Kidney (tissue), 14 donors: ENCODE results near the gene RHOC. TPM values are rescaled to one million over a fixed set of nuclear protein-coding genes. Genes with fewer than 3 reads are reported as not detected.

ENCODE experiments used
- DNase-seq, 5 donors: peaks; one replicate each; pipeline ENCODE4 v3.0.0-alpha.2; 2013 to 2020
- FAIRE-seq: peaks from 2 replicates; lab custom pipeline; 2012; peaks lifted over from hg19 to GRCh38; lab: Jason Lieb, UNC
- H3K27ac ChIP-seq, 2 donors: one replicate each; pipeline ENCODE4 v1.7.0; 2013; ENCODE audit warnings: low read depth in 2 of 2, low read length in 2 of 2, inconsistent platforms in 1 of 2
- H3K27me3 ChIP-seq: one replicate; pipeline ENCODE4 v1.7.1; 2013; ENCODE audit warnings: low read length, inconsistent platforms; ENCODE audit not compliant: control insufficient read depth, insufficient read depth
- H3K36me3 ChIP-seq, 3 donors: one replicate each; pipeline versions ENCODE4 v1.7.0 to v1.7.1; 2013; ENCODE audit warnings: low read length in 3 of 3, control low read depth in 1 of 3, inconsistent platforms in 1 of 3; ENCODE audit not compliant: insufficient read depth in 3 of 3, control insufficient read depth in 2 of 3
- H3K4me1 ChIP-seq, 3 donors: one replicate each; pipeline versions ENCODE4 v1.7.0 to v1.7.1; 2013; ENCODE audit warnings: low read length in 3 of 3, inconsistent platforms in 1 of 3, low read depth in 1 of 3; ENCODE audit not compliant: control insufficient read depth in 2 of 3, insufficient read depth in 2 of 3
- H3K4me3 ChIP-seq, 3 donors: one replicate each; pipeline versions ENCODE4 v1.7.0 to v1.8.1; 2013; ENCODE audit warnings: low read length in 3 of 3, control low read depth in 1 of 3, inconsistent platforms in 1 of 3
- H3K9ac ChIP-seq, 3 donors: one replicate each; pipeline versions ENCODE4 v1.7.0 to v1.7.1; 2013; ENCODE audit warnings: low read length in 3 of 3, control low read depth in 1 of 3, inconsistent platforms in 1 of 3
- H3K9me3 ChIP-seq, 3 donors: one replicate each; pipeline versions ENCODE4 v1.7.0 to v1.7.1; 2013; ENCODE audit warnings: low read length in 3 of 3, control low read depth in 1 of 3, inconsistent platforms in 1 of 3; ENCODE audit not compliant: control insufficient read depth in 2 of 3, insufficient read depth in 1 of 3
- intact Hi-C: fragments of 100-400 bp; cut with DNase I; formaldehyde crosslinking; loops from one replicate; pipeline ENCODE4 v1.11.1; 2022
- polyA plus RNA-seq: library from polyadenylated mRNA; stranded (reverse); fragments of 350-450 nt; fragmentation: Illumina TruSeq; extraction: RNeasy Lipid Tissue Mini Kit (QIAGEN cat#74804); gene quantifications from one replicate; pipeline ENCODE4 v1.2.3, GENCODE V29; 2014; ENCODE audit warnings: low read depth, low replicate concordance; ENCODE audit not compliant: insufficient read depth
- total RNA-seq: library from RNA; stranded (reverse); fragmentation: NEBNext Ultra II Directional; extraction: Animal tissue kit (Norgen Biotek cat#: 25700); gene quantifications from one replicate; pipeline ENCODE4 v1.2.1, GENCODE V29; 2021
- TF ChIP-seq, protein P1 (sequence below): IDR thresholded peaks from 3 replicates; pipeline ENCODE4 v1.5.1; 2012; ENCODE audit warnings: mild to moderate bottlenecking, moderate library complexity, borderline replicate concordance; ENCODE audit not compliant: insufficient read depth; ENCODE audit errors: extremely low read depth
- donor health status: control.
- donor health status: control.
- donor health status: control.
- donor health status: control.
- donor health status: control.
- donor health status: DM: yes; HTN: yes; CAD: no.
- donor health status: Normal renal cell carcinoma (clear cell type).

Gene RHOC
- total and polyA plus RNA-seq, 2 donors from 2014 or later: 270 to 501 TPM

- intact Hi-C loops: loop anchor here (5.0 kb wide), 1 partner anchor 91 kb away; no protein-coding TSS in a partner anchor
- FAIRE-seq (no peak), DNase-seq (peak; percentile 90 to 96 (median 94))
- Histone ChIP-seq H3K4me3 (peak overlapping the region; percentile 65 to 76 (median 67)), H3K36me3 (no peaks in the 10 kb centered on the region), H3K9ac (peak overlapping the region; percentile 10 to 50 (median 38)), H3K9me3 (no peaks in the 10 kb centered on the region), H3K4me1 (peaks cover 0 to 22% (median 12%) of the 10 kb centered on the region in 3 donors), H3K27ac (no peak overlapping the region), H3K27me3 (peaks cover 2% of the 10 kb centered on the region)
- TF ChIP-seq, protein P1, sequence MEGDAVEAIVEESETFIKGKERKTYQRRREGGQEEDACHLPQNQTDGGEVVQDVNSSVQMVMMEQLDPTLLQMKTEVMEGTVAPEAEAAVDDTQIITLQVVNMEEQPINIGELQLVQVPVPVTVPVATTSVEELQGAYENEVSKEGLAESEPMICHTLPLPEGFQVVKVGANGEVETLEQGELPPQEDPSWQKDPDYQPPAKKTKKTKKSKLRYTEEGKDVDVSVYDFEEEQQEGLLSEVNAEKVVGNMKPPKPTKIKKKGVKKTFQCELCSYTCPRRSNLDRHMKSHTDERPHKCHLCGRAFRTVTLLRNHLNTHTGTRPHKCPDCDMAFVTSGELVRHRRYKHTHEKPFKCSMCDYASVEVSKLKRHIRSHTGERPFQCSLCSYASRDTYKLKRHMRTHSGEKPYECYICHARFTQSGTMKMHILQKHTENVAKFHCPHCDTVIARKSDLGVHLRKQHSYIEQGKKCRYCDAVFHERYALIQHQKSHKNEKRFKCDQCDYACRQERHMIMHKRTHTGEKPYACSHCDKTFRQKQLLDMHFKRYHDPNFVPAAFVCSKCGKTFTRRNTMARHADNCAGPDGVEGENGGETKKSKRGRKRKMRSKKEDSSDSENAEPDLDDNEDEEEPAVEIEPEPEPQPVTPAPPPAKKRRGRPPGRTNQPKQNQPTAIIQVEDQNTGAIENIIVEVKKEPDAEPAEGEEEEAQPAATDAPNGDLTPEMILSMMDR: peak; percentile 98
Measured at GRCh38 chr1:112716133-112716720, 9.3 kb upstream of the RHOC start.

DNA sequence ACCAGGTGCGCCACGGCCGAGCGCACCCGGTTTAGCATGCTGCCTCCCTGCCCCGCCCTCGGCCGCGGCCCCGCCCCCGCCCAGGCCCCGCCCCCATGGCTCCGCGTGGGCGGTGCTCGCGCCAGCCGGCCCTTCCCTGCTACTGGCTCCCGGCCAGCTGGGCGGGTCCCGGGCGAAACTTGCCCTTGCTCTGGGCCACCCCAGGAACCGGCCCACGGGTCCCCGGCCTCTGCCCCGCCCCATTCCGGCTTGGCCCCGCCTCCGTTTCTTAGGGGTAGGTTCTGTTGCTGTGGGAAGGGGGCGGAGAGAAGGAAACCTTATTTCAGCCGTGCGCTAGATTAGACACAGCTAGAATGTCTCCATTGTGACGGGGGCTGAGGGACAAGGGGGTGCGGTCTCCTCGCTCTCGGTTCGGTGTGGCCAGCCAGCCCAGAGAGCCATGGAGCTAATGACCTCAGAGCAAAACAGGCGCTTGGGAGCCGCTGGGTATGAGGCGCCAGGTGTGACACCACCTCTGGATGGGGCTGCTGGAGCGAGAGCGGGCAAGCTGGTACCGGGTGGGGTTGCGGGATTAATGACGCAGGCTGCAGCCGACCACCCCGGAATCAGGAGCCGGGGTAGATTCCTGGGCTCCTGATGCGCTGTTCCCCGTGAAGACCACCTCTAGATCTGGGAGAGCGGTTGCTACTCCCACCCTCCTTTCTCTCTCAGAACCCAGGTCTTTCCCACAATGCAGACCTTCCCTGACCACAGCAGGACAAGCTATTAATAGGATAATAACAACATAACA lies 8.5 kb upstream of the RHOC start, which contains the start of gene PPM1J:
PPM1J (minus strand) TSS at position 69 of the 790 bp plus-strand sequence; CDS start at position 38, 31 bp downstream.
- intact Hi-C loops: loop anchor here (5.0 kb wide), 1 partner anchor 92 kb away; no protein-coding TSS in a partner anchor
- H3K9me3 ChIP-seq: no peaks in the 10 kb centered on the region
- peaks cover 0 to 22% (median 12%) of the 10 kb centered on the region in 3 donors for H3K4me1 ChIP-seq
- H3K36me3 ChIP-seq: no peaks in the 10 kb centered on the region
- peaks cover 2% of the 10 kb centered on the region for H3K27me3 ChIP-seq
- TF ChIP-seq, protein P1: no peak
- peak; percentile 6 for FAIRE-seq
- H3K4me3 ChIP-seq: peak within 1 kb of the TSS; percentile 65 to 76 (median 67)
- DNase-seq: peak; percentile 95 to 100 (median 97)
- peak within 1 kb of the TSS; percentile 38 to 51 (median 50) for H3K9ac ChIP-seq
- H3K27ac ChIP-seq: peak within 1 kb of the TSS; percentile 20 to 37

- no peak overlapping the region for H3K27ac ChIP-seq
- DNase-seq: peak in 1 of 5 donors; percentile 87
- peak overlapping the region in 2 of 3 donors; percentile 18 to 51 for H3K9ac ChIP-seq
- peak overlapping the region in 2 of 3 donors; percentile 51 to 64 for H3K4me3 ChIP-seq
- H3K9me3 ChIP-seq: no peaks in the 10 kb centered on the region
- H3K27me3 ChIP-seq: peaks cover 2% of the 10 kb centered on the region
- TF ChIP-seq, protein P1: no peak
- FAIRE-seq: no peak
- H3K36me3 ChIP-seq: no peaks in the 10 kb centered on the region
- intact Hi-C loops: loop anchor here (5.0 kb wide), 1 partner anchor 93 kb away; no protein-coding TSS in a partner anchor
- H3K4me1 ChIP-seq: peaks cover 0 to 22% (median 12%) of the 10 kb centered on the region in 3 donors
Measured at GRCh38 chr1:112714313-112715263, 7.7 kb upstream of the RHOC start.
